ENCODE data around the gene MAD1L1. TPM values are rescaled to one million over a fixed set of nuclear protein-coding genes. Genes with fewer than 3 reads are reported as not detected.

MAD1L1 gene
- total and polyA plus RNA-seq, 2 of the 8 experiments (the other 6 are each of a cell fraction or from before 2014, with no cell fraction given) = 40.4 to 44.6 TPM

GRCh38 chr7:1940402-1940786 lies 292.4 kb downstream of the MAD1L1 start (continued):
- TF ChIP-seq TAF7 (optimal IDR thresholded peaks at IDR 0.05; ENCODE audit: borderline replicate concordance, low read depth, low read length) = no peak
- TF ChIP-seq TBP (IDR thresholded peaks at IDR 0.05; ENCODE audit: low read depth, low read length) = no peak
- TF ChIP-seq POU5F1 (IDR thresholded peaks at IDR 0.05; ENCODE audit: low read depth, low read length) = no peak
- TF ChIP-seq CHD2 (IDR thresholded peaks at IDR 0.05; ENCODE audit: low read length) = no peak
- TF ChIP-seq CTBP2 (IDR thresholded peaks at IDR 0.05; ENCODE audit: borderline replicate concordance, insufficient read depth, insufficient read length, low read length) = no peak
- no peak for TF ChIP-seq RXRA (IDR thresholded peaks at IDR 0.05; ENCODE audit: insufficient read depth, low read depth, low read length)
- no peak for TF ChIP-seq TCF12 (IDR thresholded peaks at IDR 0.05; ENCODE audit: low read depth, low read length)
- no peak for TF ChIP-seq CEBPB (IDR thresholded peaks at IDR 0.05; ENCODE audit: low read depth, low read length)
